Measurements from ENCODE around the gene TVP23C.

GRCh38 chr17:15503731-15504130, 59.6 kb downstream of the TVP23C start:
- TF ChIP-seq, protein P1, sequence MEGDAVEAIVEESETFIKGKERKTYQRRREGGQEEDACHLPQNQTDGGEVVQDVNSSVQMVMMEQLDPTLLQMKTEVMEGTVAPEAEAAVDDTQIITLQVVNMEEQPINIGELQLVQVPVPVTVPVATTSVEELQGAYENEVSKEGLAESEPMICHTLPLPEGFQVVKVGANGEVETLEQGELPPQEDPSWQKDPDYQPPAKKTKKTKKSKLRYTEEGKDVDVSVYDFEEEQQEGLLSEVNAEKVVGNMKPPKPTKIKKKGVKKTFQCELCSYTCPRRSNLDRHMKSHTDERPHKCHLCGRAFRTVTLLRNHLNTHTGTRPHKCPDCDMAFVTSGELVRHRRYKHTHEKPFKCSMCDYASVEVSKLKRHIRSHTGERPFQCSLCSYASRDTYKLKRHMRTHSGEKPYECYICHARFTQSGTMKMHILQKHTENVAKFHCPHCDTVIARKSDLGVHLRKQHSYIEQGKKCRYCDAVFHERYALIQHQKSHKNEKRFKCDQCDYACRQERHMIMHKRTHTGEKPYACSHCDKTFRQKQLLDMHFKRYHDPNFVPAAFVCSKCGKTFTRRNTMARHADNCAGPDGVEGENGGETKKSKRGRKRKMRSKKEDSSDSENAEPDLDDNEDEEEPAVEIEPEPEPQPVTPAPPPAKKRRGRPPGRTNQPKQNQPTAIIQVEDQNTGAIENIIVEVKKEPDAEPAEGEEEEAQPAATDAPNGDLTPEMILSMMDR (IDR thresholded peaks at IDR 0.05) = no peak
- no peak for TF ChIP-seq SIN3A (IDR thresholded peaks at IDR 0.05; ENCODE audit: borderline replicate concordance, insufficient read depth, low read depth, low read length)
